Sigmoid colon (tissue), 4 donors: Measurements from ENCODE around the gene THSD7B.

Experiments used
- EP300 ChIP-seq, 4 donors: sonication (generic); formaldehyde crosslinking; IDR thresholded peaks; one replicate each; pipeline ENCODE4 v1.6.1; 2017; ENCODE audit warnings: antibody characterized with exemption in 4 of 4
- POLR2A ChIP-seq, 2 donors: fragments of 450-650 bp; IDR thresholded peaks; one replicate each; pipeline ENCODE4 v1.6.1; 2016; ENCODE audit warnings: antibody characterized with exemption in 2 of 2, mild to moderate bottlenecking in 2 of 2, moderate library complexity in 2 of 2
- POLR2AphosphoS5 ChIP-seq, 4 donors: sonication (generic); formaldehyde crosslinking; IDR thresholded peaks; one replicate each; pipeline ENCODE4 v1.6.1; 2017; ENCODE audit warnings: antibody characterized with exemption in 4 of 4
- TF ChIP-seq, protein P1 (sequence below), 4 experiments: fragments of 450-650 bp in 3 of 4; fragments of 200-600 bp in 1 of 4; IDR thresholded peaks; one replicate each; pipeline ENCODE4 v1.5.1; 2016 to 2019; ENCODE audit warnings: antibody characterized with exemption in 4 of 4, mild to moderate bottlenecking in 3 of 4, moderate library complexity in 2 of 4

DNA sequence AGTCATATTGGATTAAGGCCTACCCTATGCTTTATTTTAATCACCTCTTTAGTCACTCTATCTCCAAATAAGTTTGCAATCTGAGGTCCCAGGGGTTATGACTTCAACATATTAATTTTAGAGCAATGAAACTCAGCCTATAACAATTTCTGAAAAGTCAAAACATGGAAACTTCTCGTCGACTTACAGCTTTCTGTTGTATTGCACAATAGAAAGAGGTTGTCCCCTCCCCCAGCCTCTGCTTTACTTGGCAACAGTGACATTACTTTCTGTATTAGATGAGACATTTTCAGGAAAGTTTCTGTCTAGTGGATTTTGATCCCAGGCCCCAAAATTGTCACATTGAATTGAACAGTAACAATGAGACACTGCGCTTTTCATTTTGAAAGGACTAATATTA is 326.4 kb downstream of the THSD7B start:
- TF ChIP-seq, protein P1, sequence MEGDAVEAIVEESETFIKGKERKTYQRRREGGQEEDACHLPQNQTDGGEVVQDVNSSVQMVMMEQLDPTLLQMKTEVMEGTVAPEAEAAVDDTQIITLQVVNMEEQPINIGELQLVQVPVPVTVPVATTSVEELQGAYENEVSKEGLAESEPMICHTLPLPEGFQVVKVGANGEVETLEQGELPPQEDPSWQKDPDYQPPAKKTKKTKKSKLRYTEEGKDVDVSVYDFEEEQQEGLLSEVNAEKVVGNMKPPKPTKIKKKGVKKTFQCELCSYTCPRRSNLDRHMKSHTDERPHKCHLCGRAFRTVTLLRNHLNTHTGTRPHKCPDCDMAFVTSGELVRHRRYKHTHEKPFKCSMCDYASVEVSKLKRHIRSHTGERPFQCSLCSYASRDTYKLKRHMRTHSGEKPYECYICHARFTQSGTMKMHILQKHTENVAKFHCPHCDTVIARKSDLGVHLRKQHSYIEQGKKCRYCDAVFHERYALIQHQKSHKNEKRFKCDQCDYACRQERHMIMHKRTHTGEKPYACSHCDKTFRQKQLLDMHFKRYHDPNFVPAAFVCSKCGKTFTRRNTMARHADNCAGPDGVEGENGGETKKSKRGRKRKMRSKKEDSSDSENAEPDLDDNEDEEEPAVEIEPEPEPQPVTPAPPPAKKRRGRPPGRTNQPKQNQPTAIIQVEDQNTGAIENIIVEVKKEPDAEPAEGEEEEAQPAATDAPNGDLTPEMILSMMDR (IDR thresholded peaks at IDR 0.05): no peak
- TF ChIP-seq POLR2AphosphoS5 (IDR thresholded peaks at IDR 0.05) (no peak), POLR2A (IDR thresholded peaks at IDR 0.05) (no peak), EP300 (IDR thresholded peaks at IDR 0.05) (no peak)
